Body of pancreas (tissue), 4 donors: ENCODE data around the gene NLRP1. TPM values are rescaled to one million over a fixed set of nuclear protein-coding genes. Genes with fewer than 3 reads are reported as not detected.

Experiments
- ATAC-seq: fragments of 150-250 bp; one replicate; pipeline ENCODE4 v1.9.1; 2016
- DNase-seq, 4 donors: peaks; one replicate each; pipeline ENCODE4 v3.0.0-alpha.2; 2019
- H3K27ac ChIP-seq, 4 donors: fragments of 200-600 bp; sonication (generic); 1 replicate in 3 of 4; 2 replicates in 1 of 4; pipeline versions ENCODE4 v1.5.1 to v1.6.1; 2016 to 2019; ENCODE audit warnings: mild to moderate bottlenecking in 1 of 4, mixed read lengths in 1 of 4, moderate library complexity in 1 of 4
- H3K27me3 ChIP-seq, 2 donors: fragments of 200-600 bp; sonication (generic); one replicate each; pipeline ENCODE4 v1.6.0; 2016; ENCODE audit warnings: mild to moderate bottlenecking in 1 of 2
- H3K36me3 ChIP-seq, 2 donors: fragments of 200-600 bp; sonication (generic); replicated peaks in 1 of 2; 2 replicates each; pipeline ENCODE4 v1.5.1; 2016; ENCODE audit warnings: low read depth in 2 of 2; ENCODE audit not compliant: insufficient read depth in 1 of 2
- H3K4me1 ChIP-seq: fragments of 200-600 bp; sonication (generic); one replicate; pipeline ENCODE4 v1.6.0; 2016
- H3K4me3 ChIP-seq, 2 donors: fragments of 200-600 bp; sonication (generic); 1 replicate in 1 of 2; 2 replicates in 1 of 2; pipeline ENCODE4 v1.5.1; 2016 to 2019
- H3K9me3 ChIP-seq, 3 donors: fragments of 200-600 bp; sonication (generic); 1 replicate in 2 of 3; 2 replicates in 1 of 3; pipeline ENCODE4 v1.5.1; 2016
- CTCF ChIP-seq, 7 experiments: fragments of 450-650 bp in 4 of 7; fragments of 200-600 bp in 3 of 7; sonication (generic) in 3 of 7; IDR thresholded peaks; one replicate each; pipeline ENCODE4 v1.5.1; 2016 to 2019; ENCODE audit warnings: antibody characterized with exemption in 7 of 7
- POLR2A ChIP-seq, 3 donors: fragments of 450-650 bp; IDR thresholded peaks; one replicate each; pipeline ENCODE4 v1.6.1; 2016; ENCODE audit warnings: antibody characterized with exemption in 3 of 3, mild to moderate bottlenecking in 2 of 3
- WGBS, 2 donors: methylation state at CpG; one replicate each; pipeline ENCODE4 v1.1.5; 2017; 5-methylcytosine and 5-hydroxymethylcytosine counted together
- intact Hi-C: fragments of 100-400 bp; cut with DNase I; formaldehyde crosslinking; loops from one replicate; pipeline ENCODE4 v1.15.1; 2023
- total RNA-seq, 2 donors: library from RNA; depleted of rRNA; stranded (reverse); fragments of >200 nt; gene quantifications; one replicate each; pipeline ENCODE4 v1.1.0, GENCODE V29; 2016

Gene NLRP1
- total RNA-seq, 2 donors from 2014 or later: 8.9 to 14.3 TPM

GRCh38 chr17:5624211-5624610 lies 39.9 kb upstream of the NLRP1 start:
- intact Hi-C loops: no loop called here
- Histone ChIP-seq H3K4me1 (no peaks in the 10 kb centered on the region), H3K27ac (no peak overlapping the region), H3K9me3 (no peaks in the 10 kb centered on the region), H3K4me3 (no peak overlapping the region), H3K27me3 (no peaks in the 10 kb centered on the region), H3K36me3 (no peaks in the 10 kb centered on the region)
- TF ChIP-seq CTCF (IDR thresholded peaks at IDR 0.05) (no peak), POLR2A (IDR thresholded peaks at IDR 0.05) (no peak)
- no peak for DNase-seq
- no peak for ATAC-seq
- WGBS, 2 donors: 27 to 39% methylated on average over 4 of the region's 4 CpGs

GRCh38 chr17:5621729-5622128 lies 37.4 kb upstream of the NLRP1 start:
- intact Hi-C loops: no loop called here
- ATAC-seq (no peak), DNase-seq (no peak)
- H3K4me1 ChIP-seq: no peaks in the 10 kb centered on the region
- no peaks in the 10 kb centered on the region for H3K36me3 ChIP-seq
- no peak overlapping the region for H3K27ac ChIP-seq
- no peaks in the 10 kb centered on the region for H3K9me3 ChIP-seq
- no peak overlapping the region for H3K4me3 ChIP-seq
- no peak for TF ChIP-seq POLR2A (IDR thresholded peaks at IDR 0.05)
- no peaks in the 10 kb centered on the region for H3K27me3 ChIP-seq
- 40 to 46% methylated on average over 2 of the region's 2 CpGs for WGBS, 2 donors

GRCh38 chr17:5621026-5621425 lies 36.7 kb upstream of the NLRP1 start:
- no peaks in the 10 kb centered on the region for H3K27me3 ChIP-seq
- H3K4me3 ChIP-seq: no peak overlapping the region
- no peak for ATAC-seq
- H3K36me3 ChIP-seq: no peaks in the 10 kb centered on the region
- intact Hi-C loops: no loop called here
- DNase-seq: no peak
- no peak overlapping the region for H3K27ac ChIP-seq
- H3K9me3 ChIP-seq: no peaks in the 10 kb centered on the region
- 47 to 59% methylated on average over 4 of the region's 4 CpGs for WGBS, 2 donors
- H3K4me1 ChIP-seq: no peaks in the 10 kb centered on the region
- TF ChIP-seq CTCF (IDR thresholded peaks at IDR 0.05): no peak
- TF ChIP-seq POLR2A (IDR thresholded peaks at IDR 0.05): no peak

- intact Hi-C loops: loop anchor here (10.0 kb wide), 1 partner anchor 56 kb away; no protein-coding TSS in a partner anchor
- WGBS, 2 donors: 60 to 72% methylated on average over 20 of the region's 20 CpGs
- DNase-seq: no peak
These were observed 34.9 kb upstream of the NLRP1 start for GRCh38 chr17:5619088-5619740.

GRCh38 chr17:5618476-5618875 lies 34.2 kb upstream of the NLRP1 start:
- H3K9me3 ChIP-seq: no peaks in the 10 kb centered on the region
- 52 to 61% methylated on average over 2 of the region's 2 CpGs for WGBS, 2 donors
- no peak overlapping the region for H3K27ac ChIP-seq
- no peaks in the 10 kb centered on the region for H3K27me3 ChIP-seq
- TF ChIP-seq POLR2A (IDR thresholded peaks at IDR 0.05): no peak
- no peak for TF ChIP-seq CTCF (IDR thresholded peaks at IDR 0.05)
- no peak overlapping the region for H3K4me3 ChIP-seq
- no peaks in the 10 kb centered on the region for H3K4me1 ChIP-seq
- no peaks in the 10 kb centered on the region for H3K36me3 ChIP-seq
- intact Hi-C loops: loop anchor here (10.0 kb wide), 1 partner anchor 56 kb away; no protein-coding TSS in a partner anchor
- ATAC-seq (no peak), DNase-seq (no peak)

More at GRCh38 chr17:5619088-5619740, 34.9 kb upstream of the NLRP1 start:
- no peak overlapping the region for H3K27ac ChIP-seq
- no peaks in the 10 kb centered on the region for H3K36me3 ChIP-seq
- H3K4me1 ChIP-seq: no peaks in the 10 kb centered on the region
- no peak overlapping the region for H3K4me3 ChIP-seq
- ATAC-seq: no peak
- no peaks in the 10 kb centered on the region for H3K27me3 ChIP-seq
- H3K9me3 ChIP-seq: no peaks in the 10 kb centered on the region
- TF ChIP-seq CTCF (IDR thresholded peaks at IDR 0.05): no peak
